Stimulated activated CD8-positive, alpha-beta memory T cell treated with anti-CD3 and anti-CD28 coated beads, Interleukin-15, amount 100 ng/mL, for 48 hours (primary cell): Measurements from ENCODE around the gene RADIL.
"Not testable (repeated sequence)": the region's sequence is repeated elsewhere in the genome, so short reads cannot be mapped to it uniquely, and the experiment has no call there.

Source experiments
- DNase-seq, 2 donors: peaks; one replicate each; pipeline ENCODE4 v3.0.0-alpha.2; 2020; ENCODE audit warnings: low read depth in 2 of 2

RADIL gene

GRCh38 chr7:4808565-4808964 is 75.0 kb downstream of the RADIL start:
- DNase-seq = no peak

DNA sequence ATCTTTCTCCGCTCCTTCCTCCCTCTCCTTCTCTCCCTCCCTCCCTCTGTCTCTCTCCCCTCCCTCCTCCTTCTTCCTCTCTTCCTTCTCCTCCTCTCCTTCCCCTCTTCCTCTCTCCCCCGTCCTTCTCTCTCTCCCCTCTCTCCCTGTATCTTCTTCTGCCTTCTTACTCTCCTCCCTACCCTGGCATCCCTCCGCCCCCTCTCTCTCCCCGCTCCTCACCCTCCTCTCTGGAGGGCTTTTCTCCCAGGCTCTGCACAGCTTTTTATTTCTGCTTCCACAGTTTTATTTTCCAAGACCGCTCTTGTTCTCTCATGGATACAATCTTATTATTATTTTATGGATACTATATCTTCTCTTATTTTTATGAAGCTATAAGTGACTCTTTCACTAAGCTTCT is 75.5 kb downstream of the RADIL start:
- no peak for DNase-seq

DNA sequence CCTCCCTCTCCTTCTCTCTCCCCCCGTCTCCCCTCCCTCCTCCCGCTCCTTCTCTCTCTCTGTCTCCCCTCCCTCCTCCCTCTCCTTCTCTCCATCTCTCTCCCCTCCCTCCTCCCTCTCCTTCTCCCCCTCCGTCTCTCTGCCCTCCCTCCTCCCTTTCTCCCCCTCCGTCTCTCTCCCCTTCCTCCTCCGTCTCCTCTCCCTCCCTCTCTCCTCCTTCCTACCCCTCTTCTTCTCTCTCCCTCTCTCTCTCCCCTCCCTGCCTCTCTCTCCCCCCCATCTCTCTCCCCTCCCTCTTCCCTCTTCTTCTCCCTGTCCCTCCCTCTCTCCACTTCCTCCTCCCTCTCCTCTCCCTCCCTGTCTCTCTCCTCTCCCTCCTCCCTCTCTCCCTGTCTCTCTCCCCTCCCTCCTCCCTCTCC is 75.9 kb downstream of the RADIL start:
- DNase-seq = no peak

GRCh38 chr7:4806983-4807597 is 76.4 kb downstream of the RADIL start:
- no peak for DNase-seq

- no peak for DNase-seq
Observed at GRCh38 chr7:4805984-4806300, 77.6 kb downstream of the RADIL start.

DNA sequence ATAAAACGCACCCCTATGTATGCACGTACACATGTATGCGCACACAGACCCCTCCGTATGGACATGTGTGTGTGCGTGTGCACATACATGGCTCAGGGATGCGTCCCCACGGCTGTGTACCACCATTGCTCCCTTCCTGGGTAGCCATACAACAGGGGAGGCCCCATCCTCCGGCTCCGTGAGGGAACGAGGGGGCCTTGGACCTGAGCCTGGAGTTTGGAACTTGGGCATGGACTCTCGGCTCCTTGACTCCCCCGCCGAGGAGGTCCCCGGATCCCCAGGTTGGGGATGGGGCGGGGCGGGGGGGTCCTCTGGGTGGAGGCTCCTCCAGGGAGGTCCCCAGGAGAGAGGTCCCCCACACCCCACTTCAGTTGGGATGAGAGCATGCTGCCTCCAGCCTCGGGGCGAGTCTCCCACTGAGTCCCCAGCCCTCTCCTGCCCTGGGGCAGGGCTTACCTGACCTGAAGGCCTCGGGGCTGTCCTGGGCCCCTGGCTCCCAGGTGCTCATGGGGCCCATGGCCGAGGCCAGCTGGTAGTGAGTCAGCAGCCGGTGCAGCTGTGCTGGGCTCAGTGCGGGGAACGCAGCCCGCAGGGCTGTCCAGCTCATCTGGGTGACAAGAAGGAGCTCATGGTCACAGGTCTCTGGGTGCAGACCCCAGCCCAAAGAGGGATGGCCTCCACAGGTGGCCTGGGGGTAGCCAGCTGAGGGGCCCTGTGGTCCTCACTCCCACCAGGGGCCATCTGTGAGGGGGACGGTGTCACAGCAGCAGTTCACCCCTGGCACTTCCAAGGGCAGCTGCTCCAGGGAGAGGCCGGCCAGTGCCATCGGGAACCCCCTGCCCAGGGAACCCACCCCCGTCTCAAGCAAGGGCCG is 78.2 kb downstream of the RADIL start:
- DNase-seq = no peak

DNA sequence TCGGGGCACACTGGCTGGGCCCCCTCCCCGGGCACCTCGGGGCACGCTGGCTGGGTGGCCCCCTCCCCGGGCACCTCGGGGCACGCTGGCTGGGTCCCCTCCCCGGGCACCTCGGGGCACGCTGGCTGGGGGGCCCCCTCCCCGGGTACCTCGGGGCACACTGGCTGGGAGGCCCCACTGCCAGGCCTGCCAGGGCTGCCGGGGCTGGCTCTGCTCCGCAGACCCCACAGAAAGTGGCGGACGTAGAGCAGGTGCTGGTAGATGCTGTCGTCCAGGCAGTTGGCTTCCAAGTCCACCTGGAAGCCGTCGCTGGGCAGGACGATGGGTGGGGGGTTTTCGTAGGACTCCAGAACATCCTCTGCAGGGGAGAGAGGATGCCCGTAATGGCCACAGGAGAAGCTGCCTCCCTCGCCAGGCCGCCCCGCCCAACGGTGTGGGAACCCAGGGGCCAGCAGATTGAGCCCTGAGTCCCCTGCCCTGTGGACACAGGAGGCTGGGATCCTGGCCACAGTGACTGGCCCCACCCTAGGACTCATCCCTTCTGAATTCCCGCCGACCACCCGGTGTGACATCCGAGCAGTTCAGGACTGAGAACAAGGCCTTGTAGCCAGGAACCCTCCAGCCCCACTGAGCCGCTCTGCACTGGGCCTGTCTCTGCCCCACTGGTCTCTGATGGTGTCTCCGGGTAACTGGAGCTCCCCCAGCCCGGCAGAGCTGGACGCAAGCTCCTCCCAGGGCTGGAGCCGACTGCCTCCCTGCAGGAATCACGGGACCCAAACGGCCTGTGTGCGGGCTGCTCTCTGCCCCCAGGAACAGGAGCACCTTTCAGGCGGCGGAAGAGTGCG is 79.9 kb downstream of the RADIL start:
- DNase-seq = no peak

- DNase-seq = not testable (repeated sequence)
Observed at GRCh38 chr7:4802577-4802976, 80.9 kb downstream of the RADIL start.

DNA sequence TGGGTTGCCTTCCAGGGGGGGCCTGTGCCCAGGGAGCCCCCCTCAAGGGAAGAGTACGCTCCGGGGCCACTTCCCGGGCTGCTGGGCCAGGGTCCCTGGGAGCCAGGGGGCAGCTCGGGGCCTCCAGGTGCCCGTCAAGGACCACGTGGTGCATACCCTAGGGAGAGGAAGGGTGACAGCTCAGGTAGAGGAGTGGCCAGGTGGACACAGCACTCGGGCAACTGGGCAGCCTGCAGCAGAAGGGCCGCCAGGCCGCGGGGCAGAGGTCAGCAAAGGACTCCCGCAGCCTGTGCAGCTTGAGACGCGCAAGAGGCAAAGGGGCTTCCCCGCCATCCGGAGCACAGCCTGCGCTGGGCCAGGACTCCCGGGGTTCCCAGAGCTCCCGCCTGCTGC is 81.7 kb downstream of the RADIL start:
- DNase-seq = no peak

DNA sequence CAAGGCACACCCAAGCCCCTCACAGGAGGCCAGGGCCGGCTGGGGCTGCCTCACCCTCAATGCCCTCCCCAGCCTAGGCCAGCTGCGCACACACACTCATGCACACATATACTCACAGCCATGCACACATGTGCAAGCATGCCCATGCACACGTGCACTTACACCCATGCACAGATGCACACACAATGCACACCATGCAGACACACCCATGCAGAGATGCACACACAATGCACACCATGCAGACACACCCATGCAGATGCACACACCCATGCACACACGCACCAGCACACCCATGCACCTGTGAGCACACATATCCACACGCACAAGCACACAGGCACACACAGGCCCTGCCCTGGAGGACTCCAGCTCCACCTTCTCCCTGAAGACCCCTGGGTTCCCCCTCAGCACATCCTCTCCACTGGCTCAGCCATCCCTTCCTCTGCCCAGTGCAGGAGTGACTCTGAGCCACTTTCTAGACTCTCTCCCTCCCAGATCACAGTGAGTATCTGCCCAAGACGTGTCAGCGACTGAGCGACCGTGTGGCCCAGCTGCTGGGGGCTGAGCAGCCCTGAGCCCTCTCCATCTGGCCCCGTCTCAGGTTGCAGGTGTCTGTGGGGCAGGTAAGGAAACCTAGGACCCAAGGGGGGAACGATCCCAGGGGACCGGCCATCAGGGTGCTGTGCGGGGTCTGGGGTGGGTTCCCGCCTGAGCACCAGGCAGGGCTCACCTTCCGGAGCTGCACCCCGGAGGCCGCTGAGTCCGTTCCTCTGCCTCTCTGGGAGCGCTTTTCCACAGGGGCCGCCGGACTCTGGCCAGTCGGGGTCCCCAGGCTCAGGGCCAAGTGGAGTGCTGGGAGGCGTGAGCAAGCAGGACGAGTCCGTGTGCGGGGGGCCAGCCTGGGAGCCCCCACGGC is 82.3 kb downstream of the RADIL start:
- no peak for DNase-seq

DNA sequence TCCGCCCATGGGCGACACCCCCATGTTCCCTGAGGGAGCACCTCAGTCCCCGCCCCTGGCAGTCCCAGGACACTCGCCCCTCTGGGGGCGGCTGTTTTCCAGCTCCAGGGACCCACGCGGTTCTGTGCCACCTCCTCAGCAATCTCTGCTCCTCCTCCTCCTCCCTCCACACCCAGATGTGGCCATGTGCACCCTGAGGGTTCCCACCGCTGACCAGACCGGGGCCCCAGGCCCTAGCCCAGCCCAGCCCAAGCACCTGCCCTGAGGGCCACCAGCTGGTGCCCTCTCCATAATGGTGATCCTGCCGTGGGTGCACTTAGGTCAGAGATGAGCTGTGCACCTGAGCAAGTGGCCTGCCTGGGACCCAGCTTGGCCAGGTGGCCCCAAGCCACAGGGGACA is 83.0 kb downstream of the RADIL start:
- no peak for DNase-seq

GRCh38 chr7:4799508-4800268 is 83.8 kb downstream of the RADIL start:
- no peak for DNase-seq

DNA sequence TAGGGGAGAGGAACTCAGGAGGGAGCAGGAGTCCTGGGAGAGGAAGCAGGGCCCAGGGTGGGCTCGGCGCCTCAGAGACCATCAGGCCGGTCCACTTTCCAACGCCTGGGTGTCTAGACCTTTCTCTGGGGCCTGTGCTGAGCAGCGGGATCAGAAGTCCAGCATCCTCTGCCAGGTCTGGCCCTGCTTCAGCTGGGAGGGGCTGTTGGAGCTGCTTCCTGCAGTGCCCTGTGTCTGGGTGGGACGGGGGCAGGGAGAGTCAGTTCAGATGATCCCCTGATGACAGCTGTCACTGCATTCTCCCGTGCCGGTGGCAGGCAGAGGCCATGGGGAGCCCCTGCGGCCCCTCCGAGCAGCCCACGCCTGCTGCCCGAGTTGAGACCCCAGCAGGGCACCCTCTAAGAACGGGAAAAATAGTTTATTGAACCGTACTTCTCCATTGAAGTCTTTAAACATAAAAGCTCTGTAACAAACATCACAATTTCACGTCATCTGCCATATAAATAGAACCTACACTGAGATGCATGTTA is 84.7 kb downstream of the RADIL start:
- no peak for DNase-seq

DNA sequence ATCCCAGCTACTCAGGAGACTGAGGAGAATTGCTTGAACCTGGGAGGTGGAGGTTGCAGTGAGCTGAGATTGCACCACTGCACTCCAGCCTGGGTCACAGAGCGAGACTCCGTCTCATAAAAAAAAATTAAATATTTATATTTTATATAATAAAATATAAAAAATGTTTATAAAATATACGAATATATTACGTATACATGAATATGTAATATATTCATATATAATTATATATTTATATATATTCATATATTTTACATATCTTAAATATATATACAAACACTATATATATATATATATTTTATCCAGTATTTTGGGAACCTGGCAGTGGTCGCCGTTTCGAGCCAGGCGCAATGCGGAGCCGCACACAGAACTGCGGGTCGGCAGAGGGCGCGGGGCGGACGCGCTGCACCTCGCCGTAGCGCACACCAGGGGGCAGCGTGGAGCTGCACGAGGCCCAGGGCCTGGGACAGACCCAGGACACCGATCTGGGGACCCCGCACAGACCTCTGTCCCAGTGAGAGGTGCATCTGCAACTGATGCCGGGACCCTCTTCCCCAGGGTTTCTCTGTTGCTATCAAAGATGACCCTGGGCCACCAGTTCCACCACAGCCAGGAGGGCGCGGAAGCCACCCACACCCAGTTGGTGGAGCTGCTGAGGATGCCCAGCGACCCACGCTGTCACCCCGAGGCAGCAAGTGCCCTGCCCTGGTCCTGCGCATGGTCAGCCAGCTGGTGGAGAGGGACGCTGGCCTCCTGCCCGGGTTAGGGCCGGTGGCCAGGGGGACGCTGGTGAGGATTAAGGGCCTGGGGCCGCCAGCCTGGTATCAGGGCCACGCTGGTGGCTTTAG is 85.4 kb downstream of the RADIL start:
- peak; percentile 37 to 48 for DNase-seq

- DNase-seq = no peak
Observed at GRCh38 chr7:4796453-4796852, 87.1 kb downstream of the RADIL start.

GRCh38 chr7:4794591-4795350 is 88.7 kb downstream of the RADIL start:
- DNase-seq = no peak

DNA sequence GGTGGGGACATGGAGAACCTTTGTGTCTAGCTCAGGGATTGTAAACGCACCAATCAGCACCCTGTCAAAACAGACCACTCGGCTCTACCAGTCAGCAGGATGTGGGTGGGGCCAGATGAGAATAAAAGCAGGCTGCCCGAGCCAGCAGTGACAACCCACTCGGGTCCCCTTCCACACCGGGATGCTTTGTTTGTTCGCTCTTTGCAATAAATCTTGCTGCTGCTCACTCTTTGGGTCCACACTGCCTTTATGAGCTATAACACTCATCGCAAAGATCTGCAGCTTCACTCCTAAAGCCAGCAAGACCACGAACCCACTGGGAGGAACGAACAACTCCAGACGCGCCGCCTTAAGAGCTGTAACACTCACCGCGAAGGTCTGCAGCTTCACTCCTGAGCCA is 89.3 kb downstream of the RADIL start:
- DNase-seq = not testable (repeated sequence)

- not testable (repeated sequence) for DNase-seq
Observed at GRCh38 chr7:4793385-4793993, 90.0 kb downstream of the RADIL start.
